Amniotic stem cell (primary cell): Measurements from ENCODE around the gene KIN.
"Not testable (repeated sequence)": the region's sequence is repeated elsewhere in the genome, so short reads cannot be mapped to it uniquely, and the experiment has no call there.

Experiments used
- DNase-seq: peaks from one replicate; lab custom pipeline; 2025; lab: John Stamatoyannopoulos, UW

KIN gene

GRCh38 chr10:7794251-7795026 lies 6.6 kb upstream of the KIN start:
- DNase-seq: no peak

GRCh38 chr10:7792541-7792940 lies 4.7 kb upstream of the KIN start:
- DNase-seq: no peak

- no peak for DNase-seq
These were observed 1.6 kb upstream of the KIN start for GRCh38 chr10:7789390-7789789.

GRCh38 chr10:7788639-7789286 lies 970 bp upstream of the KIN start:
- no peak for DNase-seq

- no peak for DNase-seq
These were observed 490 bp downstream of the KIN start for GRCh38 chr10:7787150-7787856.

GRCh38 chr10:7786430-7786829 lies 1.4 kb downstream of the KIN start:
- no peak for DNase-seq

GRCh38 chr10:7782194-7782593 lies 5.6 kb downstream of the KIN start:
- not testable (repeated sequence) for DNase-seq

GRCh38 chr10:7776777-7777176 lies 11.0 kb downstream of the KIN start:
- no peak for DNase-seq

- DNase-seq: no peak
These were observed 13.7 kb downstream of the KIN start for GRCh38 chr10:7773845-7774801.

GRCh38 chr10:7768417-7768816 lies 19.4 kb downstream of the KIN start:
- DNase-seq: no peak

- DNase-seq: peak; percentile 69
These were observed 20.6 kb downstream of the KIN start for GRCh38 chr10:7767209-7767608.

- DNase-seq: no peak
These were observed 21.6 kb downstream of the KIN start for GRCh38 chr10:7766241-7766640.

- no peak for DNase-seq
These were observed 23.9 kb downstream of the KIN start for GRCh38 chr10:7763929-7764328.

- no peak for DNase-seq
These were observed 31.3 kb downstream of the KIN start for GRCh38 chr10:7756360-7756992.

- no peak for DNase-seq
These were observed 32.7 kb downstream of the KIN start for GRCh38 chr10:7755103-7755502.

- DNase-seq: no peak
These were observed 35.5 kb downstream of the KIN start for GRCh38 chr10:7752251-7752650.

- DNase-seq: no peak
These were observed 37.6 kb downstream of the KIN start for GRCh38 chr10:7750222-7750621.

GRCh38 chr10:7748637-7749036 lies 39.2 kb downstream of the KIN start:
- DNase-seq: not testable (repeated sequence)

- DNase-seq: no peak
These were observed 43.5 kb downstream of the KIN start for GRCh38 chr10:7744307-7744706.

GRCh38 chr10:7738536-7739407 lies 49.0 kb downstream of the KIN start:
- DNase-seq: no peak
